Measurements from ENCODE around the gene ATP2A3. TPM values are rescaled to one million over a fixed set of nuclear protein-coding genes. Genes with fewer than 3 reads are reported as not detected.

The ATP2A3 gene
- polyA plus RNA-seq, 2 donors: 5.8 to 7.8 TPM

- Histone ChIP-seq H3K4me1 (ENCODE audit: control insufficient read depth in 2 of 2, insufficient read depth in 2 of 2, low read length in 1 of 2) (peaks cover 0 to 7% of the 10 kb centered on the region in 2 donors), H3K27ac (ENCODE audit: low read depth in 2 of 2, low read length in 1 of 2) (no peak overlapping the region), H3K36me3 (ENCODE audit: control insufficient read depth in 2 of 2, insufficient read depth in 2 of 2, low read length in 1 of 2) (no peaks in the 10 kb centered on the region), H3K9me3 (ENCODE audit: control insufficient read depth in 2 of 2, insufficient read depth in 1 of 2, low read depth in 1 of 2, low read length in 1 of 2) (no peaks in the 10 kb centered on the region), H3K4me3 (ENCODE audit: low read depth in 1 of 2, low read length in 2 of 2) (no peak overlapping the region), H3K27me3 (ENCODE audit: control insufficient read depth in 1 of 2, insufficient read depth in 2 of 2, low read length in 2 of 2) (no peaks in the 10 kb centered on the region)
- 57 to 60% methylated on average over 6 of the region's 6 CpGs for WGBS, 2 donors
Observed at GRCh38 chr17:3900646-3901045, 63.6 kb downstream of the ATP2A3 start.

GRCh38 chr17:3897731-3898130, 66.5 kb downstream of the ATP2A3 start:
- no peak overlapping the region for H3K27ac ChIP-seq (ENCODE audit: low read depth in 2 of 2, low read length in 1 of 2)
- peaks cover 3 to 24% of the 10 kb centered on the region in 2 donors for H3K4me1 ChIP-seq (ENCODE audit: control insufficient read depth in 2 of 2, insufficient read depth in 2 of 2, low read length in 1 of 2)
- H3K36me3 ChIP-seq (ENCODE audit: control insufficient read depth in 2 of 2, insufficient read depth in 2 of 2, low read length in 1 of 2): no peaks in the 10 kb centered on the region
- no peaks in the 10 kb centered on the region for H3K9me3 ChIP-seq (ENCODE audit: control insufficient read depth in 2 of 2, insufficient read depth in 1 of 2, low read depth in 1 of 2, low read length in 1 of 2)
- H3K27me3 ChIP-seq (ENCODE audit: control insufficient read depth in 1 of 2, insufficient read depth in 2 of 2, low read length in 2 of 2): no peaks in the 10 kb centered on the region
- 91 to 97% methylated on average over 12 of the region's 12 CpGs for WGBS, 2 donors
- no peak overlapping the region for H3K4me3 ChIP-seq (ENCODE audit: low read depth in 1 of 2, low read length in 2 of 2)

GRCh38 chr17:3896968-3897235, 67.3 kb downstream of the ATP2A3 start:
- H3K9me3 ChIP-seq (ENCODE audit: control insufficient read depth in 2 of 2, insufficient read depth in 1 of 2, low read depth in 1 of 2, low read length in 1 of 2): no peaks in the 10 kb centered on the region
- 81 to 85% methylated on average over 6 of the region's 6 CpGs for WGBS, 2 donors
- no peaks in the 10 kb centered on the region for H3K36me3 ChIP-seq (ENCODE audit: control insufficient read depth in 2 of 2, insufficient read depth in 2 of 2, low read length in 1 of 2)
- H3K27me3 ChIP-seq (ENCODE audit: control insufficient read depth in 1 of 2, insufficient read depth in 2 of 2, low read length in 2 of 2): no peaks in the 10 kb centered on the region
- H3K4me3 ChIP-seq (ENCODE audit: low read depth in 1 of 2, low read length in 2 of 2): no peak overlapping the region
- peak overlapping the region in 1 of 2 donors; percentile 15 for H3K27ac ChIP-seq (ENCODE audit: low read depth in 2 of 2, low read length in 1 of 2)
- H3K4me1 ChIP-seq (ENCODE audit: control insufficient read depth in 2 of 2, insufficient read depth in 2 of 2, low read length in 1 of 2): peaks cover 3 to 27% of the 10 kb centered on the region in 2 donors

GRCh38 chr17:3896108-3896967, 67.9 kb downstream of the ATP2A3 start:
- Histone ChIP-seq H3K9me3 (ENCODE audit: control insufficient read depth in 2 of 2, insufficient read depth in 1 of 2, low read depth in 1 of 2, low read length in 1 of 2) (no peaks in the 10 kb centered on the region), H3K4me3 (ENCODE audit: low read depth in 1 of 2, low read length in 2 of 2) (no peak overlapping the region), H3K36me3 (ENCODE audit: control insufficient read depth in 2 of 2, insufficient read depth in 2 of 2, low read length in 1 of 2) (no peaks in the 10 kb centered on the region), H3K27ac (ENCODE audit: low read depth in 2 of 2, low read length in 1 of 2) (peak overlapping the region; percentile 14 to 20), H3K27me3 (ENCODE audit: control insufficient read depth in 1 of 2, insufficient read depth in 2 of 2, low read length in 2 of 2) (no peaks in the 10 kb centered on the region), H3K4me1 (ENCODE audit: control insufficient read depth in 2 of 2, insufficient read depth in 2 of 2, low read length in 1 of 2) (peaks cover 3 to 30% of the 10 kb centered on the region in 2 donors)
- 54 to 55% methylated on average over 15 of the region's 15 CpGs for WGBS, 2 donors

- Histone ChIP-seq H3K4me3 (ENCODE audit: low read depth in 1 of 2, low read length in 2 of 2) (no peak overlapping the region), H3K9me3 (ENCODE audit: control insufficient read depth in 2 of 2, insufficient read depth in 1 of 2, low read depth in 1 of 2, low read length in 1 of 2) (no peaks in the 10 kb centered on the region), H3K4me1 (ENCODE audit: control insufficient read depth in 2 of 2, insufficient read depth in 2 of 2, low read length in 1 of 2) (peaks cover 3 to 33% of the 10 kb centered on the region in 2 donors), H3K36me3 (ENCODE audit: control insufficient read depth in 2 of 2, insufficient read depth in 2 of 2, low read length in 1 of 2) (no peaks in the 10 kb centered on the region), H3K27me3 (ENCODE audit: control insufficient read depth in 1 of 2, insufficient read depth in 2 of 2, low read length in 2 of 2) (no peaks in the 10 kb centered on the region), H3K27ac (ENCODE audit: low read depth in 2 of 2, low read length in 1 of 2) (peak overlapping the region; percentile 57 to 80)
- 91 to 95% methylated on average over 3 of the region's 3 CpGs for WGBS, 2 donors
Observed at GRCh38 chr17:3895354-3895753, 68.9 kb downstream of the ATP2A3 start.

GRCh38 chr17:3894911-3895343, 69.3 kb downstream of the ATP2A3 start:
- Histone ChIP-seq H3K4me3 (ENCODE audit: low read depth in 1 of 2, low read length in 2 of 2) (no peak overlapping the region), H3K27me3 (ENCODE audit: control insufficient read depth in 1 of 2, insufficient read depth in 2 of 2, low read length in 2 of 2) (no peaks in the 10 kb centered on the region), H3K36me3 (ENCODE audit: control insufficient read depth in 2 of 2, insufficient read depth in 2 of 2, low read length in 1 of 2) (no peaks in the 10 kb centered on the region), H3K27ac (ENCODE audit: low read depth in 2 of 2, low read length in 1 of 2) (peak overlapping the region; percentile 57 to 80), H3K4me1 (ENCODE audit: control insufficient read depth in 2 of 2, insufficient read depth in 2 of 2, low read length in 1 of 2) (peaks cover 3 to 37% of the 10 kb centered on the region in 2 donors), H3K9me3 (ENCODE audit: control insufficient read depth in 2 of 2, insufficient read depth in 1 of 2, low read depth in 1 of 2, low read length in 1 of 2) (no peaks in the 10 kb centered on the region)
- 20 to 25% methylated on average over 2 of the region's 2 CpGs for WGBS, 2 donors

GRCh38 chr17:3894188-3894587, 70.0 kb downstream of the ATP2A3 start:
- Histone ChIP-seq H3K27ac (ENCODE audit: low read depth in 2 of 2, low read length in 1 of 2) (peak overlapping the region; percentile 57 to 80), H3K4me3 (ENCODE audit: low read depth in 1 of 2, low read length in 2 of 2) (no peak overlapping the region), H3K36me3 (ENCODE audit: control insufficient read depth in 2 of 2, insufficient read depth in 2 of 2, low read length in 1 of 2) (no peaks in the 10 kb centered on the region), H3K9me3 (ENCODE audit: control insufficient read depth in 2 of 2, insufficient read depth in 1 of 2, low read depth in 1 of 2, low read length in 1 of 2) (no peaks in the 10 kb centered on the region), H3K27me3 (ENCODE audit: control insufficient read depth in 1 of 2, insufficient read depth in 2 of 2, low read length in 2 of 2) (no peaks in the 10 kb centered on the region), H3K4me1 (ENCODE audit: control insufficient read depth in 2 of 2, insufficient read depth in 2 of 2, low read length in 1 of 2) (peaks cover 3 to 44% of the 10 kb centered on the region in 2 donors)
- WGBS, 2 donors: 69% methylated on average over 5 of the region's 5 CpGs

GRCh38 chr17:3893720-3894116, 70.5 kb downstream of the ATP2A3 start:
- no peaks in the 10 kb centered on the region for H3K27me3 ChIP-seq (ENCODE audit: control insufficient read depth in 1 of 2, insufficient read depth in 2 of 2, low read length in 2 of 2)
- no peaks in the 10 kb centered on the region for H3K36me3 ChIP-seq (ENCODE audit: control insufficient read depth in 2 of 2, insufficient read depth in 2 of 2, low read length in 1 of 2)
- H3K4me3 ChIP-seq (ENCODE audit: low read depth in 1 of 2, low read length in 2 of 2): peak overlapping the region in 1 of 2 donors; percentile 58
- peaks cover 6 to 49% of the 10 kb centered on the region in 2 donors for H3K4me1 ChIP-seq (ENCODE audit: control insufficient read depth in 2 of 2, insufficient read depth in 2 of 2, low read length in 1 of 2)
- H3K27ac ChIP-seq (ENCODE audit: low read depth in 2 of 2, low read length in 1 of 2): peak overlapping the region; percentile 80 to 82
- no peaks in the 10 kb centered on the region for H3K9me3 ChIP-seq (ENCODE audit: control insufficient read depth in 2 of 2, insufficient read depth in 1 of 2, low read depth in 1 of 2, low read length in 1 of 2)
- 49 to 72% methylated on average over 7 of the region's 7 CpGs for WGBS, 2 donors

DNA sequence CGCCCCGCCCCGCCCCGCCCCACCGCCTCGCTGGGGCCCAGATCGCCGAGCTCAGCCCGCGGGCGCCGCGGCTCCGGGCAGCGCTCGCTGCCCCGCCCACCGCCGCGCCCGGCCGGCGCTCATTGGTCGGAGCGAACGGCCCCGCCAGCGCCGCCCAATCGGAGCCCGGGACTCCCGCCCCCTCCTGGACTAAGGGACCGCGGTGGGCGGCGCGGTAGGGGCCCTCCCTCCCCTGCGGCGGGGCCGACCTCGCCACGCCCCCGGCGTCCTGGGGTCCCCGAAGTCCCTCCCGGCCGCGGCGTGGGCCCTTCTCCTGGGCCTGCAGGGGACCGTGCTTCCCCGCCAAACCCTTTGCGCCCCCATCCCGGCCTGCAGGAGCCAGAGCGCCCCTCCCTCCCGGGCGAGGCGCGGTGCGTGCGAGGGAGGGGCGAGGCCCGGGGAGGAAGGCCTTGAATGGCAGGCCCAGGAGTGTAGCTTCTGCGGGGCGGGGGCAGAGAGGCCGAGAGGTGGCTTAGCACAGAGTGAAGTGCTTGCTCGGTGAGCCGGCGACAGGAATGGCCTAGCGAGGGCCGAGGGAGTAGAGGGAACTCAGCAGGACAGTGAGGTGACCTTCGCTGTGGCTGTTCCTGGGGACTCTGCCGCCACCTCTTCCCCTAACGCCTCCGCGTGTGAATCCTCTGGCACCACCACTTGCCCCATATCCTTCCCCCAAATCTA, 71.1 kb downstream of the ATP2A3 start, which contains the start of gene CAMKK1:
CAMKK1 (minus strand) TSS at position 51 of the 717 bp plus-strand sequence. CDS start 7,366 bp downstream, outside the sequence.
- peak within 1 kb of the TSS; percentile 51 to 58 for H3K4me3 ChIP-seq (ENCODE audit: low read depth in 1 of 2, low read length in 2 of 2)
- no peaks in the 10 kb centered on the region for H3K27me3 ChIP-seq (ENCODE audit: control insufficient read depth in 1 of 2, insufficient read depth in 2 of 2, low read length in 2 of 2)
- H3K27ac ChIP-seq (ENCODE audit: low read depth in 2 of 2, low read length in 1 of 2): peak within 1 kb of the TSS; percentile 80 to 82
- peaks cover 6 to 53% of the 10 kb centered on the region in 2 donors for H3K4me1 ChIP-seq (ENCODE audit: control insufficient read depth in 2 of 2, insufficient read depth in 2 of 2, low read length in 1 of 2)
- H3K36me3 ChIP-seq (ENCODE audit: control insufficient read depth in 2 of 2, insufficient read depth in 2 of 2, low read length in 1 of 2): no peaks in the 10 kb centered on the region
- WGBS, 2 donors: 1 to 3% methylated on average over 32 to 75 of the region's 75 CpGs
- H3K9me3 ChIP-seq (ENCODE audit: control insufficient read depth in 2 of 2, insufficient read depth in 1 of 2, low read depth in 1 of 2, low read length in 1 of 2): no peaks in the 10 kb centered on the region

Measured in esophagus (tissue), 2 donors.